HepG2 (cell line): ENCODE measurements around the gene PLEKHH1. TPM values are rescaled to one million over a fixed set of nuclear protein-coding genes. Genes with fewer than 3 reads are reported as not detected.

Experiments
- BCL3 ChIP-seq: sonication (generic); formaldehyde crosslinking; IDR thresholded peaks from 2 replicates; pipeline ENCODE4 v1.5.1; 2020; ENCODE audit warnings: mild to moderate bottlenecking, missing genetic modification reagents, moderate library complexity
- CBFB ChIP-seq: sonication (generic); formaldehyde crosslinking; IDR thresholded peaks from 2 replicates; pipeline ENCODE4 v1.4.0; 2020; ENCODE audit warnings: missing genetic modification reagents
- ERF ChIP-seq: IDR thresholded peaks from 2 replicates; pipeline ENCODE4 v1.6.1; 2018; ENCODE audit warnings: missing biosample characterization, missing genetic modification reagents
- HMGXB3 ChIP-seq: sonication (generic); formaldehyde crosslinking; IDR thresholded peaks from 2 replicates; pipeline ENCODE4 v1.4.0; 2020; ENCODE audit warnings: missing genetic modification reagents, borderline replicate concordance
- KLF6 ChIP-seq: IDR thresholded peaks from 2 replicates; pipeline ENCODE4 v1.8.0; 2016; ENCODE audit warnings: missing biosample characterization, missing genetic modification reagents
- NRL ChIP-seq: sonication (generic); formaldehyde crosslinking; IDR thresholded peaks from 2 replicates; pipeline ENCODE4 v1.5.0; 2020; ENCODE audit warnings: missing genetic modification reagents, mild to moderate bottlenecking, moderate library complexity, borderline replicate concordance
- POLR2G ChIP-seq: fragments of 200-400 bp; formaldehyde crosslinking; IDR thresholded peaks from 2 replicates; pipeline ENCODE4 v1.6.1; 2018; ENCODE audit warnings: mild to moderate bottlenecking, low read depth, low read length, moderate library complexity
- REXO4 ChIP-seq: sonication (generic); formaldehyde crosslinking; IDR thresholded peaks from 2 replicates; pipeline ENCODE4 v1.8.0; 2022; ENCODE audit warnings: missing genetic modification reagents, mild to moderate bottlenecking, borderline replicate concordance
- SYNCRIP ChIP-seq: fragments of 200-400 bp; formaldehyde crosslinking; IDR thresholded peaks from 2 replicates; pipeline ENCODE4 v1.6.1; 2018; ENCODE audit warnings: mild to moderate bottlenecking, low read depth, low read length; ENCODE audit not compliant: insufficient read depth
- TFDP1 ChIP-seq: IDR thresholded peaks from 2 replicates; pipeline ENCODE4 v1.6.1; 2016; ENCODE audit warnings: missing compliant biosample characterization, missing genetic modification reagents, borderline replicate concordance
- ZBTB38 ChIP-seq: sonication (generic); formaldehyde crosslinking; IDR thresholded peaks from 2 replicates; pipeline ENCODE4 v1.5.1; 2020; ENCODE audit warnings: mild to moderate bottlenecking, missing genetic modification reagents
- ZBTB7A ChIP-seq: sonication (generic); formaldehyde crosslinking; IDR thresholded peaks from 2 replicates; pipeline ENCODE4 v1.8.0; 2022; ENCODE audit warnings: mild to moderate bottlenecking, missing genetic modification reagents
- ZIK1 ChIP-seq: sonication (generic); formaldehyde crosslinking; IDR thresholded peaks from 2 replicates; pipeline ENCODE4 v1.5.0; 2020; ENCODE audit warnings: mild to moderate bottlenecking, low read depth, missing genetic modification reagents, borderline replicate concordance
- ZMAT3 ChIP-seq: sonication (generic); formaldehyde crosslinking; conservative IDR thresholded peaks from 2 replicates; pipeline ENCODE4 v1.7.0; 2021; ENCODE audit warnings: missing genetic modification reagents
- ZNF33B ChIP-seq: sonication (generic); formaldehyde crosslinking; IDR thresholded peaks from 2 replicates; pipeline ENCODE4 v1.5.1; 2020; ENCODE audit warnings: mild to moderate bottlenecking, missing genetic modification reagents
- polyA plus RNA-seq, 8 experiments: library from polyadenylated mRNA; depleted of rRNA in 3 of 8; stranded (reverse) in 7 of 8; unstranded in 1 of 8; fragments of >200 nt; fragmentation: Illumina TruSeq in 4 of 8; extraction: Trizol in 4 of 8; gene quantifications; 2 replicates each; pipeline versions ENCODE4 v1.2.1 to v1.2.3, GENCODE V29; 2011 to 2016; ENCODE audit warnings: low read depth in 4 of 8, missing spikeins in 1 of 8, mixed read lengths in 1 of 8; ENCODE audit not compliant: insufficient read depth in 1 of 8
- total RNA-seq, 5 experiments: library from RNA; depleted of rRNA; stranded (reverse); fragments of >200 nt; fragmentation: Illumina TruSeq; extraction: Trizol; gene quantifications; 2 replicates each; pipeline ENCODE4 v1.2.3, GENCODE V29; 2016; ENCODE audit warnings: low read depth in 1 of 5
- TF ChIP-seq, protein P1 (sequence below): sonication (generic); formaldehyde crosslinking; IDR thresholded peaks from 2 replicates; pipeline ENCODE4 v1.5.0; 2020; ENCODE audit warnings: missing genetic modification reagents, mild to moderate bottlenecking, borderline replicate concordance
- TF ChIP-seq, protein P2 (sequence below): IDR thresholded peaks from 2 replicates; pipeline ENCODE4 v1.6.1; 2016; ENCODE audit warnings: mild to moderate bottlenecking
- TF ChIP-seq, protein P3 (sequence below): sonication (generic); formaldehyde crosslinking; IDR thresholded peaks from 2 replicates; pipeline ENCODE4 v1.8.0; 2022; ENCODE audit warnings: missing genetic modification reagents, mild to moderate bottlenecking, borderline replicate concordance

PLEKHH1 gene
- total and polyA plus RNA-seq, 2 of the 13 experiments (the other 11 are each of a cell fraction or from before 2014, with no cell fraction given), result 8.6 to 15.8 TPM

GRCh38 chr14:67532998-67533753 lies at the start of gene PLEKHH1 (continued):
- TF ChIP-seq ZMAT3 (CRISPR knock-in tag) (no peak), TFDP1 (peak; percentile 35; the same call in 1 of the 2 replicates), NRL (CRISPR knock-in tag) (peak; percentile 79), KLF6 (CRISPR knock-in tag) (0 out of 2 replicates have a peak, but pooled peaks have one; percentile 23), POLR2G (peak; percentile 90), BCL3 (CRISPR knock-in tag) (peak; percentile 73), CBFB (peak; percentile 41; the same call in 1 of the 2 replicates), ZNF33B (CRISPR knock-in tag) (0 out of 2 replicates have a peak, but pooled peaks have one; percentile 62), ERF (peak; percentile 41), ZBTB7A (no peak), HMGXB3 (CRISPR knock-in tag) (0 out of 2 replicates have a peak, but pooled peaks have one; percentile 28), ZIK1 (CRISPR knock-in tag) (peak; percentile 70; the same call in 1 of the 2 replicates), REXO4 (no peak), SYNCRIP (no peak), ZBTB38 (CRISPR knock-in tag) (peak; percentile 40; the same call in 1 of the 2 replicates)
- TF ChIP-seq, protein P1, sequence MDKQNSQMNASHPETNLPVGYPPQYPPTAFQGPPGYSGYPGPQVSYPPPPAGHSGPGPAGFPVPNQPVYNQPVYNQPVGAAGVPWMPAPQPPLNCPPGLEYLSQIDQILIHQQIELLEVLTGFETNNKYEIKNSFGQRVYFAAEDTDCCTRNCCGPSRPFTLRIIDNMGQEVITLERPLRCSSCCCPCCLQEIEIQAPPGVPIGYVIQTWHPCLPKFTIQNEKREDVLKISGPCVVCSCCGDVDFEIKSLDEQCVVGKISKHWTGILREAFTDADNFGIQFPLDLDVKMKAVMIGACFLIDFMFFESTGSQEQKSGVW (CRISPR knock-in tag), result no peak
- TF ChIP-seq, protein P2, sequence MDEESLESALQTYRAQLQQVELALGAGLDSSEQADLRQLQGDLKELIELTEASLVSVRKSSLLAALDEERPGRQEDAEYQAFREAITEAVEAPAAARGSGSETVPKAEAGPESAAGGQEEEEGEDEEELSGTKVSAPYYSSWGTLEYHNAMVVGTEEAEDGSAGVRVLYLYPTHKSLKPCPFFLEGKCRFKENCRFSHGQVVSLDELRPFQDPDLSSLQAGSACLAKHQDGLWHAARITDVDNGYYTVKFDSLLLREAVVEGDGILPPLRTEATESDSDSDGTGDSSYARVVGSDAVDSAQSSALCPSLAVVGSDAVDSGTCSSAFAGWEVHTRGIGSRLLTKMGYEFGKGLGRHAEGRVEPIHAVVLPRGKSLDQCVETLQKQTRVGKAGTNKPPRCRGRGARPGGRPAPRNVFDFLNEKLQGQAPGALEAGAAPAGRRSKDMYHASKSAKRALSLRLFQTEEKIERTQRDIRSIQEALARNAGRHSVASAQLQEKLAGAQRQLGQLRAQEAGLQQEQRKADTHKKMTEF, result 0 out of 2 replicates have a peak, but pooled peaks have one; percentile 26
- TF ChIP-seq, protein P3, sequence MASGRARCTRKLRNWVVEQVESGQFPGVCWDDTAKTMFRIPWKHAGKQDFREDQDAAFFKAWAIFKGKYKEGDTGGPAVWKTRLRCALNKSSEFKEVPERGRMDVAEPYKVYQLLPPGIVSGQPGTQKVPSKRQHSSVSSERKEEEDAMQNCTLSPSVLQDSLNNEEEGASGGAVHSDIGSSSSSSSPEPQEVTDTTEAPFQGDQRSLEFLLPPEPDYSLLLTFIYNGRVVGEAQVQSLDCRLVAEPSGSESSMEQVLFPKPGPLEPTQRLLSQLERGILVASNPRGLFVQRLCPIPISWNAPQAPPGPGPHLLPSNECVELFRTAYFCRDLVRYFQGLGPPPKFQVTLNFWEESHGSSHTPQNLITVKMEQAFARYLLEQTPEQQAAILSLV, result peak; percentile 18; the same call in 1 of the 2 replicates
